GM10266 (cell line): ENCODE measurements around the gene SCARF2.

Experiments
- DNase-seq: peaks from one replicate; pipeline ENCODE4 v3.0.0; 2012; ENCODE audit errors: extremely low spot score
- TF ChIP-seq, protein P1 (sequence below): IDR thresholded peaks from 2 replicates; pipeline ENCODE4 v1.5.1; 2012; ENCODE audit warnings: mild to moderate bottlenecking, low read depth; ENCODE audit not compliant: control insufficient read depth, insufficient read depth; ENCODE audit errors: missing control alignments

Gene SCARF2

DNA sequence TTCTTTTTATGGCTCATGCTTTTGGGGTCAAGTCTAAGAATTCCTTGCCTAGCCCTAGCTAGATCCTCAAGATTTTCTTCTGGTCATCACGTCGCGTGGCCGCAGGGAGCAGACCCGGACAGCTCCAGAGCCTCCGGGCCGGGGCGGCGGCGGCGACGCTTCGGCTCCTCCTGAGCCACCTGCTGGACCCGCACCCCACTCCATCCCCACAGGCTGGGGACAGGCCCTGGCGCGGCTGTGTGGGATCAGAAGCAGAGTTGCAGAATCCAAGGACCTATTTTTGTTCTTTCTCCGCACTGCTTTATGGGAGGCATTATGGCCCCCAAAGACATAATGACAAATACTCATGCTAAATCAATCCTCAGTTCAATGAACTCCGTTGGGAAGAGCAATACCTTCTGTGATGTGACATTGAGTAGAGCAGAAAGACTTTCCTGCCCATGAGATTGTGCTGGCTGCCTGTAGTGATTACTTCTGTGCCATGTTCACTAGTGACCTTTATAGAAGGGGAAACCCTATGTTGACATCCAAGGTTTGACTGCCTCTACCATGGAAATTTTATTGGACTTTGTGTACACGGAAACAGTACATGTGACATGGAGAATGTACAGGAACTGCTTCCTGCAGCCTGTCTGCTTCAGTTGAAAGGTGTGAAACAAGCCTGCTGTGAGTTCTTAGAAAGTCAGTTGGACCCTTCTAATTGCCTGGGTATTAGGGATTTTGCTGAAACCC is 12.4 kb upstream of the SCARF2 start:
- TF ChIP-seq, protein P1, sequence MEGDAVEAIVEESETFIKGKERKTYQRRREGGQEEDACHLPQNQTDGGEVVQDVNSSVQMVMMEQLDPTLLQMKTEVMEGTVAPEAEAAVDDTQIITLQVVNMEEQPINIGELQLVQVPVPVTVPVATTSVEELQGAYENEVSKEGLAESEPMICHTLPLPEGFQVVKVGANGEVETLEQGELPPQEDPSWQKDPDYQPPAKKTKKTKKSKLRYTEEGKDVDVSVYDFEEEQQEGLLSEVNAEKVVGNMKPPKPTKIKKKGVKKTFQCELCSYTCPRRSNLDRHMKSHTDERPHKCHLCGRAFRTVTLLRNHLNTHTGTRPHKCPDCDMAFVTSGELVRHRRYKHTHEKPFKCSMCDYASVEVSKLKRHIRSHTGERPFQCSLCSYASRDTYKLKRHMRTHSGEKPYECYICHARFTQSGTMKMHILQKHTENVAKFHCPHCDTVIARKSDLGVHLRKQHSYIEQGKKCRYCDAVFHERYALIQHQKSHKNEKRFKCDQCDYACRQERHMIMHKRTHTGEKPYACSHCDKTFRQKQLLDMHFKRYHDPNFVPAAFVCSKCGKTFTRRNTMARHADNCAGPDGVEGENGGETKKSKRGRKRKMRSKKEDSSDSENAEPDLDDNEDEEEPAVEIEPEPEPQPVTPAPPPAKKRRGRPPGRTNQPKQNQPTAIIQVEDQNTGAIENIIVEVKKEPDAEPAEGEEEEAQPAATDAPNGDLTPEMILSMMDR, result no peak

DNA sequence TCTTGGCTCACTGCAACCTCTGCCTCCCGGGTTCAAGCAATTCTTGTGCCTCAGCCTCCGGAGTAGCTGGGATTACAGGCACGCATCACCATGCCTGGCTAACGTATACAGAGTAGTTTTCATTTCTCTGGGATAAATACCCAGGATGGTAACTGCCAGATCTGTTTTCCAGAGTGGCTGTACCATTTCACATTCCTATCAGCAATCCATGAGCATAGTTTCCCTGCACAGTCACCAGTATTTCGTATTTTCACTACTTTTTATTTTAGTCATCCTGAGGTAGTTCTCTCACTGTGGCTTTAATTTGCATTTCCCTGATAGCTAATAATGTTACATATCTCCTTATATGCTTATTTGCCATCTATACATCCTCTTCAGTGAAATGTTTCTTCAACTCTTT is 11.0 kb upstream of the SCARF2 start:
- TF ChIP-seq, protein P1, result no peak
- no peak for DNase-seq

More for the DNA sequence above, 12.4 kb upstream of the SCARF2 start:
- DNase-seq, result no peak

DNA sequence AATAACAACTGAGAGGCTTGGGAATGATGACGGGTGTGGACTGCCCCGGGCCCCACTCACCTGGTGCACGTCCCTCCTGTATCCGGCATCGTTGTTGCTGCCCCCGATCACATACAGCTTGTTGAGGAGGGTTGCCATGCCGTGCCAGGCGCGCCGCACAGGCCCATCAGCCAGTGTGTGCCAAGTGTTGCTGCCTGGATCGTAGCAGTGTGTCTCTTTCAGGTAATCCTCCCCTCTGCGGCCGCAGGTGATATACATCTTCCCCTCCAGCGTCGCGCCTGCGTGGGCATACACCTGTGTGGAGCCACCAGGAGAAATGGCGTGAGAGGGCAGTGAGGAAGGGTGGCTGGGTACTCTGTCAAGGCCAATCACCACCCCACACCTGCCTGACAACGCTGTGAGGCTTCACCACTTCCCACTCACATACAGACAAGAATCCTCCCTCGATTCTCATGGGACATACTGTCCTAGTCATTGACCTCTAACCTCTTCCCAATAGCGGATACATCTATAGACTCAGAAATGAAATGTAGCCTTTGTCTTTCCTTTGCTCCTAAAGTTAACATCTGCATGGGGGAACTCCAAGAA is 8.9 kb upstream of the SCARF2 start:
- TF ChIP-seq, protein P1, result no peak
- no peak for DNase-seq

GRCh38 chr22:20444325-20444724 is 6.7 kb upstream of the SCARF2 start:
- TF ChIP-seq, protein P1, result no peak

GRCh38 chr22:20442485-20443284 is 5.1 kb upstream of the SCARF2 start:
- TF ChIP-seq, protein P1, result no peak
- DNase-seq, result no peak

More at GRCh38 chr22:20444325-20444724, 6.7 kb upstream of the SCARF2 start:
- DNase-seq, result no peak

DNA sequence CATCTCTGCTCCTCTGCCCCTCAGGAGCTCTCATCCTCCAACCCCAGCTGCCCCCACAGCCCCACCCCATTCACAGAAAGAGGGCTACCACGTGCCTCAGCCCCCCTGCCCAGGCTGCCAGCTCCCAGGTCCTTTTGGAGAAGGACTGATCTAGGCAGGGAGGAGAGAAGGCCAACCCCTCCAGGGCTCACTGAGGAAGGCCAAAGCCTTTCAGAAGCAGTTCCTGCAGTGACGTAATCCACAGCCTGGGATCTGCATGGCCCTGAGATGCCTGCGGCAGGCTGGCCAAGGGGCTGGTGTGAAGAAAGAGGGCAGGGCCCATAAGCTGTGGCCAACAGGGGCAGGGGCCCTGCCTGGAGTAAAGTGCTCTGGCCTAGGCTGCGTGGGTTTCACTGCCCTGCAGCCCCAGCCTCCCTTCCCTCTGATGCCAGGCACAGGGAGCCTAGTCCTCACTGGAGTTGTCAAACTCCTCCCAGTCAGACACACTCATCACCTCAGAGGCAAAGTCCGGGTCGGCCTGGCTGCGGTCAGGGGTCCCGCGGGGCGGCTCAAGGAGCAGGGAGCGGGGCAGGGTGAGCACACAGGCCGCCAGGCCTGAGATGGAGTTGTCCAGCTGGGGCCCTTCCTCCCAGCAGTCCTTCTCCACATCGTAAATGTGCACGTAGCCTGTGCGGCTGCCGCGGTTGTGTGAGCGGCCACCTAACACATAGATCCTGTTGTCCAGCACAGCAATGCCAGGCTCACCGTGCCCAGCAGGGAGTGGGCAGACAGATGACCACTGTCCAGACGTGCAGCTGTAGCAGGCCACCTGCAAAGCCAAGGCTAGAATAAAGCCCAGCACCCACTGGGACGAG is 4.2 kb upstream of the SCARF2 start:
- no peak for DNase-seq
- TF ChIP-seq, protein P1, result no peak
